Esophagus muscularis mucosa (tissue), 4 donors: Measurements from ENCODE around the gene SLC4A4.

Experiments used
- EP300 ChIP-seq: sonication (generic); formaldehyde crosslinking; IDR thresholded peaks from one replicate; pipeline ENCODE4 v1.6.1; 2017; ENCODE audit warnings: antibody characterized with exemption
- POLR2AphosphoS5 ChIP-seq, 2 donors: sonication (generic); formaldehyde crosslinking; IDR thresholded peaks; one replicate each; pipeline ENCODE4 v1.6.1; 2017; ENCODE audit warnings: antibody characterized with exemption in 2 of 2
- TF ChIP-seq, protein P1 (sequence below), 3 experiments: fragments of 200-600 bp in 2 of 3; fragments of 450-650 bp in 1 of 3; sonication (generic) in 2 of 3; IDR thresholded peaks; one replicate each; pipeline ENCODE4 v1.5.1; 2017 to 2019; ENCODE audit warnings: antibody characterized with exemption in 3 of 3, mild to moderate bottlenecking in 2 of 3, moderate library complexity in 1 of 3

- TF ChIP-seq POLR2AphosphoS5 (IDR thresholded peaks at IDR 0.05) (no peak), EP300 (no peak)
- TF ChIP-seq, protein P1, sequence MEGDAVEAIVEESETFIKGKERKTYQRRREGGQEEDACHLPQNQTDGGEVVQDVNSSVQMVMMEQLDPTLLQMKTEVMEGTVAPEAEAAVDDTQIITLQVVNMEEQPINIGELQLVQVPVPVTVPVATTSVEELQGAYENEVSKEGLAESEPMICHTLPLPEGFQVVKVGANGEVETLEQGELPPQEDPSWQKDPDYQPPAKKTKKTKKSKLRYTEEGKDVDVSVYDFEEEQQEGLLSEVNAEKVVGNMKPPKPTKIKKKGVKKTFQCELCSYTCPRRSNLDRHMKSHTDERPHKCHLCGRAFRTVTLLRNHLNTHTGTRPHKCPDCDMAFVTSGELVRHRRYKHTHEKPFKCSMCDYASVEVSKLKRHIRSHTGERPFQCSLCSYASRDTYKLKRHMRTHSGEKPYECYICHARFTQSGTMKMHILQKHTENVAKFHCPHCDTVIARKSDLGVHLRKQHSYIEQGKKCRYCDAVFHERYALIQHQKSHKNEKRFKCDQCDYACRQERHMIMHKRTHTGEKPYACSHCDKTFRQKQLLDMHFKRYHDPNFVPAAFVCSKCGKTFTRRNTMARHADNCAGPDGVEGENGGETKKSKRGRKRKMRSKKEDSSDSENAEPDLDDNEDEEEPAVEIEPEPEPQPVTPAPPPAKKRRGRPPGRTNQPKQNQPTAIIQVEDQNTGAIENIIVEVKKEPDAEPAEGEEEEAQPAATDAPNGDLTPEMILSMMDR (IDR thresholded peaks at IDR 0.05) = no peak
Observed at GRCh38 chr4:71444395-71444794, 105.6 kb downstream of the SLC4A4 start.
